ENCODE results near the gene TMC1. TPM values are rescaled to one million over a fixed set of nuclear protein-coding genes. Genes with fewer than 3 reads are reported as not detected.

The TMC1 gene
- polyA plus RNA-seq, 3 donors = 0.16 to 0.55 (median 0.40) TPM

GRCh38 chr9:72643651-72644050 lies 122.2 kb downstream of the TMC1 start:
- H3K4me3 ChIP-seq (replicated peaks in 1 of 3; ENCODE audit: low read depth in 2 of 3, low read length in 3 of 3) = no peak overlapping the region
- H3K36me3 ChIP-seq (replicated peaks in 1 of 2; ENCODE audit: control insufficient read depth in 1 of 2, insufficient read depth in 2 of 2, low read length in 2 of 2) = no peaks in the 10 kb centered on the region
- Mint-ChIP-seq H3K27me3 (ENCODE audit: low read depth in 3 of 3) (peaks cover 0 to 11% (median 9%) of the 10 kb centered on the region in 3 donors), H3K27ac (no peak overlapping the region), H3K4me3 (no peak overlapping the region), H3K4me1 (peaks cover 10% of the 10 kb centered on the region), H3K9me3 (no peaks in the 10 kb centered on the region), H3K36me3 (no peaks in the 10 kb centered on the region)
- no peak overlapping the region for H3K27ac ChIP-seq (ENCODE audit: low read depth in 1 of 2, low read length in 2 of 2)
- H3K27me3 ChIP-seq (ENCODE audit: control insufficient read depth in 2 of 2, insufficient read depth in 2 of 2, low read length in 2 of 2) = peaks cover 0 to 4% of the 10 kb centered on the region in 2 donors
- no peaks in the 10 kb centered on the region for H3K9me3 ChIP-seq (replicated peaks in 1 of 2; ENCODE audit: control insufficient read depth in 1 of 2, insufficient read depth in 1 of 2, low read length in 2 of 2)
- H3K4me1 ChIP-seq (ENCODE audit: control insufficient read depth in 1 of 2, insufficient read depth in 2 of 2, low read length in 2 of 2) = peaks cover 8 to 9% of the 10 kb centered on the region in 2 donors
- DNase-seq = no peak
- no peak overlapping the region for H2AFZ ChIP-seq (ENCODE audit: insufficient read depth, low read depth, low read length, poor library complexity, severe bottlenecking)
- H4K20me1 ChIP-seq (ENCODE audit: insufficient read depth, low read length) = no peaks in the 10 kb centered on the region
- no peak for TF ChIP-seq CTCF (IDR thresholded peaks at IDR 0.05)
- intact Hi-C loops (cut with micrococcal nuclease) = no loop called here
- no peak overlapping the region for H3K9ac ChIP-seq (ENCODE audit: insufficient read depth, low read length, poor library complexity, severe bottlenecking)
- no peak overlapping the region for H3K4me2 ChIP-seq (replicated peaks; ENCODE audit: extremely low read depth, low read length, poor library complexity, severe bottlenecking)
- no peaks in the 10 kb centered on the region for H3K79me2 ChIP-seq (ENCODE audit: insufficient read depth, low read length)

GRCh38 chr9:72646061-72646460 lies 124.7 kb downstream of the TMC1 start:
- H2AFZ ChIP-seq (ENCODE audit: insufficient read depth, low read depth, low read length, poor library complexity, severe bottlenecking) = no peak overlapping the region
- H3K27ac Mint-ChIP-seq = no peak overlapping the region
- no peak for DNase-seq
- H3K9me3 Mint-ChIP-seq = no peaks in the 10 kb centered on the region
- no peak for TF ChIP-seq CTCF (IDR thresholded peaks at IDR 0.05)
- H3K79me2 ChIP-seq (ENCODE audit: insufficient read depth, low read length) = no peaks in the 10 kb centered on the region
- no peaks in the 10 kb centered on the region for H3K9me3 ChIP-seq (replicated peaks in 1 of 2; ENCODE audit: control insufficient read depth in 1 of 2, insufficient read depth in 1 of 2, low read length in 2 of 2)
- peaks cover 0 to 4% of the 10 kb centered on the region in 2 donors for H3K27me3 ChIP-seq (ENCODE audit: control insufficient read depth in 2 of 2, insufficient read depth in 2 of 2, low read length in 2 of 2)
- no peaks in the 10 kb centered on the region for H3K36me3 Mint-ChIP-seq
- no peak overlapping the region for H3K4me3 ChIP-seq (replicated peaks in 1 of 3; ENCODE audit: low read depth in 2 of 3, low read length in 3 of 3)
- no peak overlapping the region for H3K9ac ChIP-seq (ENCODE audit: insufficient read depth, low read length, poor library complexity, severe bottlenecking)
- no CpG with 5 or more reads among the region's 1 CpG for WGBS (ENCODE audit: insufficient coverage)
- peaks cover 16 to 19% of the 10 kb centered on the region in 2 donors for H3K4me1 ChIP-seq (ENCODE audit: control insufficient read depth in 1 of 2, insufficient read depth in 2 of 2, low read length in 2 of 2)
- H3K4me2 ChIP-seq (replicated peaks; ENCODE audit: extremely low read depth, low read length, poor library complexity, severe bottlenecking) = no peak overlapping the region
- no peaks in the 10 kb centered on the region for H4K20me1 ChIP-seq (ENCODE audit: insufficient read depth, low read length)
- H3K27ac ChIP-seq (ENCODE audit: low read depth in 1 of 2, low read length in 2 of 2) = no peak overlapping the region
- no peaks in the 10 kb centered on the region for H3K36me3 ChIP-seq (replicated peaks in 1 of 2; ENCODE audit: control insufficient read depth in 1 of 2, insufficient read depth in 2 of 2, low read length in 2 of 2)
- peaks cover 18% of the 10 kb centered on the region for H3K4me1 Mint-ChIP-seq
- intact Hi-C loops (cut with micrococcal nuclease) = no loop called here
- H3K4me3 Mint-ChIP-seq = no peak overlapping the region
- peaks cover 0 to 8% (median 8%) of the 10 kb centered on the region in 3 donors for H3K27me3 Mint-ChIP-seq (ENCODE audit: low read depth in 3 of 3)
